ENCODE measurements around the gene TMEM186.

TMEM186 gene

GRCh38 chr16:8832717-8833105 is 35.3 kb upstream of the TMEM186 start:
- no peak for TF ChIP-seq MAX (IDR thresholded peaks at IDR 0.05; ENCODE audit: low read depth, low read length)
- no peak for TF ChIP-seq POLR2A (IDR thresholded peaks at IDR 0.05; ENCODE audit: extremely low read depth, insufficient read length)
- TF ChIP-seq CTCF (IDR thresholded peaks at IDR 0.05; ENCODE audit: low read depth, low read length) = no peak
- TF ChIP-seq MYC (IDR thresholded peaks at IDR 0.05; ENCODE audit: low read depth, low read length) = no peak
- H3K4me3 ChIP-seq (ENCODE audit: low read depth, low read length) = no peak overlapping the region
- peak; percentile 8 for DNase-seq (ENCODE audit: low read depth)

- TF ChIP-seq MAX (IDR thresholded peaks at IDR 0.05; ENCODE audit: low read depth, low read length) (no peak), MYC (IDR thresholded peaks at IDR 0.05; ENCODE audit: low read depth, low read length) (no peak), CTCF (IDR thresholded peaks at IDR 0.05; ENCODE audit: low read depth, low read length) (no peak), POLR2A (IDR thresholded peaks at IDR 0.05; ENCODE audit: extremely low read depth, insufficient read length) (no peak)
- no peak for DNase-seq (ENCODE audit: low read depth)
- no peak overlapping the region for H3K4me3 ChIP-seq (ENCODE audit: low read depth, low read length)
These were observed 34.7 kb upstream of the TMEM186 start for GRCh38 chr16:8831871-8832716.

- no peak for DNase-seq (ENCODE audit: low read depth)
- H3K4me3 ChIP-seq (ENCODE audit: low read depth, low read length) = no peak overlapping the region
- no peak for TF ChIP-seq CTCF (IDR thresholded peaks at IDR 0.05; ENCODE audit: low read depth, low read length)
- TF ChIP-seq POLR2A (IDR thresholded peaks at IDR 0.05; ENCODE audit: extremely low read depth, insufficient read length) = no peak
- no peak for TF ChIP-seq MAX (IDR thresholded peaks at IDR 0.05; ENCODE audit: low read depth, low read length)
- TF ChIP-seq MYC (IDR thresholded peaks at IDR 0.05; ENCODE audit: low read depth, low read length) = no peak
These were observed 34.0 kb upstream of the TMEM186 start for GRCh38 chr16:8831450-8831849.

GRCh38 chr16:8828541-8829165 is 31.2 kb upstream of the TMEM186 start:
- DNase-seq (ENCODE audit: low read depth) = no peak
- TF ChIP-seq MYC (IDR thresholded peaks at IDR 0.05; ENCODE audit: low read depth, low read length) (no peak), MAX (IDR thresholded peaks at IDR 0.05; ENCODE audit: low read depth, low read length) (no peak), CTCF (IDR thresholded peaks at IDR 0.05; ENCODE audit: low read depth, low read length) (no peak), POLR2A (IDR thresholded peaks at IDR 0.05; ENCODE audit: extremely low read depth, insufficient read length) (no peak)
- H3K4me3 ChIP-seq (ENCODE audit: low read depth, low read length) = no peak overlapping the region

GRCh38 chr16:8826278-8826879 is 28.9 kb upstream of the TMEM186 start:
- TF ChIP-seq MAX (IDR thresholded peaks at IDR 0.05; ENCODE audit: low read depth, low read length) (no peak), POLR2A (IDR thresholded peaks at IDR 0.05; ENCODE audit: extremely low read depth, insufficient read length) (no peak), MYC (IDR thresholded peaks at IDR 0.05; ENCODE audit: low read depth, low read length) (no peak), CTCF (IDR thresholded peaks at IDR 0.05; ENCODE audit: low read depth, low read length) (no peak)
- no peak overlapping the region for H3K4me3 ChIP-seq (ENCODE audit: low read depth, low read length)
- DNase-seq (ENCODE audit: low read depth) = no peak
